ENCODE results near the gene AOC1. TPM values are rescaled to one million over a fixed set of nuclear protein-coding genes. Genes with fewer than 3 reads are reported as not detected.

Gene AOC1
- total RNA-seq, result not detected

GRCh38 chr7:150852371-150852905 is at the start of gene AOC1:
Gene AOC1 (plus strand): TSS chr7:150852517. CDS start chr7:150856471, 3,954 bp downstream.

Other genes with a start within 250 kb of the AOC1 start
- 6.9 TPM for gene GIMAP6, start 220.1 kb upstream of the AOC1 start, total RNA-seq
- 6.7 TPM for gene GIMAP2, start 166.8 kb upstream of the AOC1 start, total RNA-seq
- 1.4 TPM for gene GIMAP1, start 135.9 kb upstream of the AOC1 start, total RNA-seq
- gene GIMAP5, start 115.1 kb upstream of the AOC1 start, total RNA-seq, result 3.7 TPM
- 5.8 TPM for gene TMEM176B, start 52.2 kb upstream of the AOC1 start, total RNA-seq
- gene TMEM176A, start 51.7 kb upstream of the AOC1 start, total RNA-seq, result 1.2 TPM
- gene KCNH2, start 125.8 kb downstream of the AOC1 start, total RNA-seq, result 17.8 TPM
- 2.5 TPM for gene NOS3, start 138.5 kb downstream of the AOC1 start, total RNA-seq
- gene ATG9B, start 172.0 kb downstream of the AOC1 start, total RNA-seq, result 3.9 TPM
- 38.8 TPM for gene ABCB8, start 175.9 kb downstream of the AOC1 start, total RNA-seq
- 1.4 TPM for gene ASIC3, start 196.0 kb downstream of the AOC1 start, total RNA-seq
- 55.4 TPM for gene CDK5, start 205.4 kb downstream of the AOC1 start, total RNA-seq
- 15.9 TPM for gene SLC4A2, start 207.1 kb downstream of the AOC1 start, total RNA-seq
- gene FASTK, start 228.3 kb downstream of the AOC1 start, total RNA-seq, result 35.5 TPM
- 12.0 TPM for gene TMUB1, start 231.0 kb downstream of the AOC1 start, total RNA-seq
- gene AGAP3, start 234.0 kb downstream of the AOC1 start, total RNA-seq, result 68.5 TPM

Measured in diencephalon (tissue), 1 donor.